ENCODE measurements around the gene CHAT. TPM values are rescaled to one million over a fixed set of nuclear protein-coding genes. Genes with fewer than 3 reads are reported as not detected.

Gene CHAT
- total RNA-seq, 2 experiments from 2014 or later, result not detected

DNA sequence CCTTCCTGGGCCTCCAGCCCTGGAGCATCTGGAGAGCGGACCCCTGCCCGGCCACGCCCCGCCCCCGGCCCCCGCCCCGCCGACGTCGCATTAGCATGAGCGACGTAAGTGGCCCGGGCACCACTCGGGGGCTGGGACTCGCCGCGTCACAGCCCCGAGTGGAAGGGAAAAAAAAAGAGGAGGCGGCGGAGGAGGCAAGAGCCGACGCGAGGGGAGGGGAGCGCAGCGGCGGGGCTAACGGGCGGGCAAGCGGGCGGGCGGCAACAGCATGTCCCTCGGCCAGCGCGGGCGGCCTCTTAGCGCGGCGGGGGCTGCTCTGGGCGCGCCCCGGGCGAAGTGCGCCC is 3.8 kb upstream of the CHAT start, which contains the start of gene SLC18A3:
Gene SLC18A3 (plus strand): TSS at position 197 of the 344 bp plus-strand sequence. CDS start 431 bp downstream, outside the sequence.
- Histone ChIP-seq H3K36me3 (ENCODE audit: insufficient read depth, low read length) (no peaks in the 10 kb centered on the region), H3K4me1 (ENCODE audit: insufficient read depth, low read length, poor library complexity, severe bottlenecking) (no peaks in the 10 kb centered on the region), H4K20me1 (ENCODE audit: insufficient read depth, low read length) (no peaks in the 10 kb centered on the region), H2AFZ (ENCODE audit: low read length) (no peak within 1 kb of the TSS), H3K27ac (ENCODE audit: low read depth, low read length, poor library complexity, severe bottlenecking) (no peak within 1 kb of the TSS), H3K4me2 (ENCODE audit: low read length) (no peak within 1 kb of the TSS), H3K4me3 (ENCODE audit: low read depth, low read length, poor library complexity, severe bottlenecking) (no peak within 1 kb of the TSS), H3K9me2 (ENCODE audit: insufficient read depth, low read length) (no peaks in the 10 kb centered on the region), H3K9me3 (ENCODE audit: low read length) (no peaks in the 10 kb centered on the region), H3K79me2 (ENCODE audit: insufficient read depth, low read depth, low read length) (no peaks in the 10 kb centered on the region)
- ChIA-PET CTCF (ENCODE audit: unreplicated experiment) (no interaction called here), POLR2A (no interaction called here)
- no peak for TF ChIP-seq EZH2phosphoT487 (IDR thresholded peaks at IDR 0.05; ENCODE audit: borderline replicate concordance, low read depth, low read length)
- TF ChIP-seq, protein P1, sequence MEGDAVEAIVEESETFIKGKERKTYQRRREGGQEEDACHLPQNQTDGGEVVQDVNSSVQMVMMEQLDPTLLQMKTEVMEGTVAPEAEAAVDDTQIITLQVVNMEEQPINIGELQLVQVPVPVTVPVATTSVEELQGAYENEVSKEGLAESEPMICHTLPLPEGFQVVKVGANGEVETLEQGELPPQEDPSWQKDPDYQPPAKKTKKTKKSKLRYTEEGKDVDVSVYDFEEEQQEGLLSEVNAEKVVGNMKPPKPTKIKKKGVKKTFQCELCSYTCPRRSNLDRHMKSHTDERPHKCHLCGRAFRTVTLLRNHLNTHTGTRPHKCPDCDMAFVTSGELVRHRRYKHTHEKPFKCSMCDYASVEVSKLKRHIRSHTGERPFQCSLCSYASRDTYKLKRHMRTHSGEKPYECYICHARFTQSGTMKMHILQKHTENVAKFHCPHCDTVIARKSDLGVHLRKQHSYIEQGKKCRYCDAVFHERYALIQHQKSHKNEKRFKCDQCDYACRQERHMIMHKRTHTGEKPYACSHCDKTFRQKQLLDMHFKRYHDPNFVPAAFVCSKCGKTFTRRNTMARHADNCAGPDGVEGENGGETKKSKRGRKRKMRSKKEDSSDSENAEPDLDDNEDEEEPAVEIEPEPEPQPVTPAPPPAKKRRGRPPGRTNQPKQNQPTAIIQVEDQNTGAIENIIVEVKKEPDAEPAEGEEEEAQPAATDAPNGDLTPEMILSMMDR (conservative IDR thresholded peaks at IDR 0.05; ENCODE audit: low read length), result no peak
- intact Hi-C loops (cut with micrococcal nuclease; ENCODE audit: unreplicated experiment), result no loop called here
- no TSS peak for BruUV-seq (replicated peaks)
- DNase-seq (ENCODE audit: low spot score), result no peak

DNA sequence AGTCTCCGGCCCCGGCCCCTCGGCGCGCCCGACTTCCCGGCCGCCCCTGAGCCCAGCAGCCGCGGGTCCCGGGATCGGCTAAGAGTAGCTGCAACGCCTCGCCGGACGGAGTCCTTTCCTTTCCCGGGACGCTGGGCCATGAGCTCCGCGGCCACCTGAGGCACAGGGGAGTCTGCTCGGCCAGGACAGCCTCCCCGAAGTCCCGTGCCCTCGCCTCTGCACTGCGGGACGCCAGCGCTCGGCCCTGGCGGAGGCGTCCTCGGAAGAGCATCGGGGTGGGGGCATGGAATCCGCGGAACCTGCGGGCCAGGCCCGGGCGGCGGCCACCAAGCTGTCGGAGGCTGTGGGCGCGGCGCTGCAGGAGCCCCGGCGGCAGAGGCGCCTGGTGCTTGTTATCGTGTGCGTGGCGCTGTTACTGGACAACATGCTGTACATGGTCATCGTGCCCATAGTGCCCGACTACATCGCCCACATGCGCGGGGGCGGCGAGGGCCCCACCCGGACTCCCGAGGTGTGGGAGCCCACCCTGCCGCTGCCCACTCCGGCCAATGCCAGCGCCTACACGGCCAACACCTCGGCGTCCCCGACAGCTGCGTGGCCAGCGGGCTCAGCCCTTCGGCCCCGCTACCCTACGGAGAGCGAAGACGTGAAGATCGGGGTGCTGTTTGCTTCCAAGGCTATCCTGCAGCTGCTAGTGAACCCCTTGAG is 3.2 kb upstream of the CHAT start:
- ChIA-PET CTCF (ENCODE audit: unreplicated experiment) (no interaction called here), POLR2A (no interaction called here)
- no TSS peak for BruUV-seq (replicated peaks)
- intact Hi-C loops (cut with micrococcal nuclease; ENCODE audit: unreplicated experiment), result no loop called here
- H3K9me2 ChIP-seq (ENCODE audit: insufficient read depth, low read length), result no peaks in the 10 kb centered on the region
- H3K4me3 ChIP-seq (ENCODE audit: low read depth, low read length, poor library complexity, severe bottlenecking), result no peak overlapping the region
- no peaks in the 10 kb centered on the region for H3K79me2 ChIP-seq (ENCODE audit: insufficient read depth, low read depth, low read length)
- no peaks in the 10 kb centered on the region for H3K36me3 ChIP-seq (ENCODE audit: insufficient read depth, low read length)
- H4K20me1 ChIP-seq (ENCODE audit: insufficient read depth, low read length), result no peaks in the 10 kb centered on the region
- no peaks in the 10 kb centered on the region for H3K9me3 ChIP-seq (ENCODE audit: low read length)
- H2AFZ ChIP-seq (ENCODE audit: low read length), result no peak overlapping the region
- H3K4me2 ChIP-seq (ENCODE audit: low read length), result no peak overlapping the region
- H3K27ac ChIP-seq (ENCODE audit: low read depth, low read length, poor library complexity, severe bottlenecking), result no peak overlapping the region
- no peaks in the 10 kb centered on the region for H3K4me1 ChIP-seq (ENCODE audit: insufficient read depth, low read length, poor library complexity, severe bottlenecking)
- no peak for DNase-seq (ENCODE audit: low spot score)
- TF ChIP-seq EZH2phosphoT487 (IDR thresholded peaks at IDR 0.05; ENCODE audit: borderline replicate concordance, low read depth, low read length), result no peak
- TF ChIP-seq, protein P1 (conservative IDR thresholded peaks at IDR 0.05; ENCODE audit: low read length), result no peak

DNA sequence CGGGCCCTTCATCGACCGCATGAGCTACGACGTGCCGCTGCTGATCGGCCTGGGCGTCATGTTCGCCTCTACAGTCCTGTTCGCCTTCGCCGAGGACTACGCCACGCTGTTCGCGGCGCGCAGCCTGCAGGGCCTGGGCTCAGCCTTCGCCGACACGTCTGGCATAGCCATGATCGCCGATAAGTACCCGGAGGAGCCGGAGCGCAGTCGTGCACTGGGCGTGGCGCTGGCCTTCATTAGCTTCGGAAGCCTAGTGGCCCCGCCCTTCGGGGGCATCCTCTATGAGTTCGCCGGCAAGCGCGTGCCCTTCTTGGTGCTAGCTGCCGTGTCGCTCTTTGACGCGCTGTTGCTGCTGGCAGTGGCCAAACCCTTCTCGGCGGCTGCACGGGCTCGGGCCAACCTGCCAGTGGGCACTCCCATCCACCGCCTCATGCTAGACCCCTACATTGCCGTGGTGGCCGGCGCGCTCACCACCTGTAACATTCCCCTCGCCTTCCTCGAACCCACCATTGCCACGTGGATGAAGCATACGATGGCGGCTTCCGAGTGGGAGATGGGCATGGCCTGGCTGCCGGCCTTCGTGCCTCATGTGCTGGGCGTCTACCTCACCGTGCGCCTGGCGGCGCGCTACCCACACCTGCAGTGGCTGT is 2.5 kb upstream of the CHAT start:
- intact Hi-C loops (cut with micrococcal nuclease; ENCODE audit: unreplicated experiment), result no loop called here
- Histone ChIP-seq H3K9me2 (ENCODE audit: insufficient read depth, low read length) (no peaks in the 10 kb centered on the region), H3K4me3 (ENCODE audit: low read depth, low read length, poor library complexity, severe bottlenecking) (no peak overlapping the region), H3K4me1 (ENCODE audit: insufficient read depth, low read length, poor library complexity, severe bottlenecking) (no peaks in the 10 kb centered on the region), H3K36me3 (ENCODE audit: insufficient read depth, low read length) (no peaks in the 10 kb centered on the region), H3K9me3 (ENCODE audit: low read length) (no peaks in the 10 kb centered on the region), H4K20me1 (ENCODE audit: insufficient read depth, low read length) (no peaks in the 10 kb centered on the region), H3K4me2 (ENCODE audit: low read length) (no peak overlapping the region), H3K79me2 (ENCODE audit: insufficient read depth, low read depth, low read length) (no peaks in the 10 kb centered on the region), H2AFZ (ENCODE audit: low read length) (no peak overlapping the region), H3K27ac (ENCODE audit: low read depth, low read length, poor library complexity, severe bottlenecking) (no peak overlapping the region)
- BruUV-seq (replicated peaks), result no TSS peak
- TF ChIP-seq EZH2phosphoT487 (IDR thresholded peaks at IDR 0.05; ENCODE audit: borderline replicate concordance, low read depth, low read length), result no peak
- TF ChIP-seq, protein P1 (conservative IDR thresholded peaks at IDR 0.05; ENCODE audit: low read length), result no peak
- DNase-seq (ENCODE audit: low spot score), result no peak
- CTCF ChIA-PET (ENCODE audit: unreplicated experiment), result no interaction called here
- POLR2A ChIA-PET, result no interaction called here

Measured in OCI-LY7 (cell line).